ENCODE results near the gene E2F2. TPM values are rescaled to one million over a fixed set of nuclear protein-coding genes. Genes with fewer than 3 reads are reported as not detected.

E2F2 gene
- total and polyA plus RNA-seq, 2 of the 13 experiments (the other 11 are each of a cell fraction or from before 2014, with no cell fraction given), result 0.65 to 6.6 TPM

GRCh38 chr1:23544444-23545389, 13.7 kb upstream of the E2F2 start (continued):
- TF ChIP-seq EHMT2 (IDR thresholded peaks at IDR 0.05; ENCODE audit: borderline replicate concordance, low read depth, low read length) (peak; percentile 41; the same call in 1 of the 2 replicates), RAD21 (CRISPR knock-in tag; IDR thresholded peaks at IDR 0.05) (peak; percentile 96), MIER3 (CRISPR knock-in tag; IDR thresholded peaks at IDR 0.05; ENCODE audit: borderline replicate concordance) (peak; percentile 33; the same call in 1 of the 2 replicates), PRDM10 (CRISPR knock-in tag; IDR thresholded peaks at IDR 0.05; ENCODE audit: low read depth) (peak; percentile 38; the same call in 1 of the 2 replicates), KDM4B (CRISPR knock-in tag; IDR thresholded peaks at IDR 0.05) (no peak), SP5 (CRISPR knock-in tag; IDR thresholded peaks at IDR 0.05; ENCODE audit: borderline replicate concordance, low read depth) (0 out of 2 replicates have a peak, but pooled peaks have one; percentile 14), ZBTB39 (CRISPR knock-in tag; IDR thresholded peaks at IDR 0.05) (no peak), ZNF629 (CRISPR knock-in tag; conservative IDR thresholded peaks at IDR 0.05) (peak; percentile 98), REPIN1 (CRISPR knock-in tag; IDR thresholded peaks at IDR 0.05; ENCODE audit: borderline replicate concordance, low read depth) (peak; percentile 78; the same call in 1 of the 2 replicates), ZNF777 (CRISPR knock-in tag; IDR thresholded peaks at IDR 0.05) (no peak), ZNF3 (CRISPR knock-in tag; IDR thresholded peaks at IDR 0.05) (peak; percentile 92), ZNF20 (CRISPR knock-in tag; IDR thresholded peaks at IDR 0.05) (no peak), ARID3A (IDR thresholded peaks at IDR 0.05; ENCODE audit: low read depth, low read length) (peak; percentile 31; the same call in 1 of the 2 replicates), HNF1A (IDR thresholded peaks at IDR 0.05; ENCODE audit: low read depth) (no peak), HNF1A (CRISPR knock-in tag; IDR thresholded peaks at IDR 0.05; ENCODE audit: borderline replicate concordance) (no peak), SAP130 (CRISPR knock-in tag; IDR thresholded peaks at IDR 0.05; ENCODE audit: low read depth) (peak; percentile 48; the same call in 1 of the 2 replicates)

Data from HepG2 (cell line).